Osteoblast (primary cell): ENCODE data around the gene TACR3. TPM values are rescaled to one million over a fixed set of nuclear protein-coding genes. Genes with fewer than 3 reads are reported as not detected.

Source experiments
- DNase-seq: peaks from one replicate; pipeline ENCODE4 v3.0.0; 2011; ENCODE audit warnings: low spot score, mixed read lengths; ENCODE audit not compliant: insufficient read length; ENCODE audit errors: missing footprints
- H2AFZ ChIP-seq: 2 replicates; pipeline ENCODE4 v1.6.0; 2011; ENCODE audit warnings: mild to moderate bottlenecking, low read length
- H3K27ac ChIP-seq: 2 replicates; pipeline ENCODE4 v1.5.1; 2011; ENCODE audit warnings: mild to moderate bottlenecking, low read depth, low read length, moderate library complexity
- H3K27me3 ChIP-seq: 2 replicates; pipeline ENCODE4 v1.6.0; 2012; ENCODE audit warnings: mild to moderate bottlenecking, control low read depth, inconsistent platforms, low read length, moderate library complexity; ENCODE audit not compliant: insufficient read depth
- H3K36me3 ChIP-seq: 2 replicates; pipeline ENCODE4 v1.5.1; 2011; ENCODE audit warnings: mild to moderate bottlenecking, low read length, control low read depth, moderate library complexity; ENCODE audit not compliant: insufficient read depth
- H3K4me1 ChIP-seq: 2 replicates; pipeline ENCODE4 v1.5.1; 2011; ENCODE audit warnings: mild to moderate bottlenecking, low read length, control low read depth, moderate library complexity; ENCODE audit not compliant: insufficient read depth
- H3K4me2 ChIP-seq: 2 replicates; pipeline ENCODE4 v1.6.0; 2011; ENCODE audit warnings: mild to moderate bottlenecking, low read length; ENCODE audit not compliant: insufficient read depth
- H3K4me3 ChIP-seq: fragments of 200-600 bp; sonication (generic); 3 replicates; pipeline ENCODE4 v1.5.1; 2012; ENCODE audit warnings: mild to moderate bottlenecking, low read length, inconsistent platforms; ENCODE audit not compliant: insufficient read depth
- H3K79me2 ChIP-seq: 2 replicates; pipeline ENCODE4 v1.6.0; 2012; ENCODE audit warnings: mild to moderate bottlenecking, low read length, control low read depth, inconsistent platforms; ENCODE audit not compliant: insufficient read depth
- H3K9me3 ChIP-seq: 2 replicates; pipeline ENCODE4 v1.5.1; 2011; ENCODE audit warnings: low read depth, low read length, control low read depth
- H4K20me1 ChIP-seq: 2 replicates; pipeline ENCODE4 v1.6.0; 2012; ENCODE audit warnings: mild to moderate bottlenecking, low read length, control low read depth; ENCODE audit not compliant: insufficient read depth
- total RNA-seq: library from RNA; depleted of rRNA; stranded (reverse); fragments of >200 nt; gene quantifications from 2 replicates; pipeline ENCODE4 v1.2.3, GENCODE V29; 2012
- TF ChIP-seq, protein P1 (sequence below): IDR thresholded peaks from 2 replicates; pipeline ENCODE4 v1.5.1; 2011; ENCODE audit warnings: mild to moderate bottlenecking, low read depth, low read length, moderate library complexity; ENCODE audit errors: extremely low read depth

The TACR3 gene
- total RNA-seq, 1 donor: not detected

DNA sequence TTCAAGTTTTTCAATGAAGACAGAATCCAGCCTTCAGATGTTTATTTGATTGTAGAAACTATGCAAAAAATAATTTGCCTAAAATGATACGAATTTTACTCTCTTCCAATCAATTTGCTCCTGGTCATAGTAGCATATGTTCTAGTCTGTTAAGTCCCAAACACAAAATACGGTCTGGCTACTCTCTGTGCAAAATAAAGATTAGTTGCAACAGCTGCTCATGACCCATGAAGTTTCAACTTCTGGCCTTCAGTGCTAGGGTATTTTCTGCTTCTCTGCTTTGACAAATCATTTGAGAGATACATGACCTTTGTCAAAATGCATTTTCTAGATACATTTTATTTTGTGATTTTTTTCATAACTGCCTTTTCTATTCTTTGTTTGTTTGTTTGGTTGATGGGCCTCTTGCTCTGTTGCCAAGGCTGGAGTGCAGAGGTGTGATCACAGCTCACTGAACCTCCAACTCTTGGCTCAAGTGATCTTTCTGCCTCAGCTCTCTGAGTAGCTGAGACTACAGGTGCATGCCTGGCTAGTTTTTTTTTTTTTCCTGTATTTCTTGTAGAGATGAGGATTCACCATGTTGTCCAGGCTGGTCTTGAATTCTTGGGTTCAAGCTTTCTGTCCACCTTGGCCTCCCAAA, 55.2 kb downstream of the TACR3 start:
- no peak overlapping the region for H3K4me3 ChIP-seq

DNA sequence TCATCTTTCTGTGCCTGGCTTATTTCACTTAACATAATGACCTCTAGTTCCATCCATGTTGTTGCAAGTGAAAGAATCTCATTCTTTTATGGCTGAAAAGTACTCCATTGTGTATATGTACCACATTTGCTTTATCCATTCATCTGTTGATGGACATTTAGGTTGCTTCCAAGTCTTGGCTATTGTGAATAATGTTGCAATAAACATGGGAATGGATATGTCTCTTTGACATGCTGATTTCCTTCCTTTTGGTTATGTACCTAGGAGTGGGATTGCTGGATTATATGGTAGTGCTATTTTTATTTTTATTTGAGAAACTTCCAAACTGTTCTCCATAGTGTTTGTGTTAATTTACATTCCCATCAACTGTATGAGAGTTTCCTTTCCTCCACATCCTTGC, 71.2 kb downstream of the TACR3 start:
- no peaks in the 10 kb centered on the region for H3K4me1 ChIP-seq
- no peaks in the 10 kb centered on the region for H3K36me3 ChIP-seq
- H4K20me1 ChIP-seq: no peaks in the 10 kb centered on the region
- TF ChIP-seq, protein P1, sequence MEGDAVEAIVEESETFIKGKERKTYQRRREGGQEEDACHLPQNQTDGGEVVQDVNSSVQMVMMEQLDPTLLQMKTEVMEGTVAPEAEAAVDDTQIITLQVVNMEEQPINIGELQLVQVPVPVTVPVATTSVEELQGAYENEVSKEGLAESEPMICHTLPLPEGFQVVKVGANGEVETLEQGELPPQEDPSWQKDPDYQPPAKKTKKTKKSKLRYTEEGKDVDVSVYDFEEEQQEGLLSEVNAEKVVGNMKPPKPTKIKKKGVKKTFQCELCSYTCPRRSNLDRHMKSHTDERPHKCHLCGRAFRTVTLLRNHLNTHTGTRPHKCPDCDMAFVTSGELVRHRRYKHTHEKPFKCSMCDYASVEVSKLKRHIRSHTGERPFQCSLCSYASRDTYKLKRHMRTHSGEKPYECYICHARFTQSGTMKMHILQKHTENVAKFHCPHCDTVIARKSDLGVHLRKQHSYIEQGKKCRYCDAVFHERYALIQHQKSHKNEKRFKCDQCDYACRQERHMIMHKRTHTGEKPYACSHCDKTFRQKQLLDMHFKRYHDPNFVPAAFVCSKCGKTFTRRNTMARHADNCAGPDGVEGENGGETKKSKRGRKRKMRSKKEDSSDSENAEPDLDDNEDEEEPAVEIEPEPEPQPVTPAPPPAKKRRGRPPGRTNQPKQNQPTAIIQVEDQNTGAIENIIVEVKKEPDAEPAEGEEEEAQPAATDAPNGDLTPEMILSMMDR: no peak
- H3K9me3 ChIP-seq: no peaks in the 10 kb centered on the region
- no peak overlapping the region for H3K4me2 ChIP-seq
- H2AFZ ChIP-seq: no peak overlapping the region
- no peak overlapping the region for H3K4me3 ChIP-seq
- H3K79me2 ChIP-seq: no peaks in the 10 kb centered on the region
- H3K27me3 ChIP-seq: no peaks in the 10 kb centered on the region
- no peak overlapping the region for H3K27ac ChIP-seq
- no peak for DNase-seq

More for the DNA sequence above, 55.2 kb downstream of the TACR3 start:
- H3K4me2 ChIP-seq: no peak overlapping the region
- H3K4me1 ChIP-seq: no peaks in the 10 kb centered on the region
- H3K9me3 ChIP-seq: no peaks in the 10 kb centered on the region
- no peaks in the 10 kb centered on the region for H3K36me3 ChIP-seq
- TF ChIP-seq, protein P1: no peak
- no peaks in the 10 kb centered on the region for H4K20me1 ChIP-seq
- no peak overlapping the region for H2AFZ ChIP-seq
- H3K27ac ChIP-seq: no peak overlapping the region
- no peaks in the 10 kb centered on the region for H3K27me3 ChIP-seq
- DNase-seq: no peak
- no peaks in the 10 kb centered on the region for H3K79me2 ChIP-seq

DNA sequence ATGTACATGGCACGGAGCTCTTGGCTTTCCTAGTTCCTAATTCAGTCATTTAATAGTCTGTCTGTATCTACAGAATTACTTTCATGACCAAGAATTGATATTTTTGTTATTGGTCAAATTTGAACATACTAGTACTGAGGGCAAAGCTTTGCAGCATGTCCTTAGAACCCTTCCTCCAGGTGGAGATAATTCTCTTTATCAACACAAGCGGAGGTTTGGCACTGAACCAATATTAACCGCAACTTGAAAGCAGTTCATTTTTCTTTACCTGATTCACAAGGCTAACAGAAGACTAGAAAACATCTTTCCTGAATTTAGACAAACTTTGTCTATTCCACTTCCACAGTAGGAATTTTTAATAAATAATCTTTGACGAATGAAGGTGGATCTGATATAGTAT, 73.8 kb downstream of the TACR3 start:
- no peak for DNase-seq
- H2AFZ ChIP-seq: no peak overlapping the region
- H3K27me3 ChIP-seq: no peaks in the 10 kb centered on the region
- H3K9me3 ChIP-seq: no peaks in the 10 kb centered on the region
- H3K27ac ChIP-seq: no peak overlapping the region
- H3K4me2 ChIP-seq: no peak overlapping the region
- H4K20me1 ChIP-seq: no peaks in the 10 kb centered on the region
- no peak overlapping the region for H3K4me3 ChIP-seq
- no peaks in the 10 kb centered on the region for H3K79me2 ChIP-seq
- H3K4me1 ChIP-seq: no peaks in the 10 kb centered on the region
- TF ChIP-seq, protein P1: no peak
- H3K36me3 ChIP-seq: no peaks in the 10 kb centered on the region

DNA sequence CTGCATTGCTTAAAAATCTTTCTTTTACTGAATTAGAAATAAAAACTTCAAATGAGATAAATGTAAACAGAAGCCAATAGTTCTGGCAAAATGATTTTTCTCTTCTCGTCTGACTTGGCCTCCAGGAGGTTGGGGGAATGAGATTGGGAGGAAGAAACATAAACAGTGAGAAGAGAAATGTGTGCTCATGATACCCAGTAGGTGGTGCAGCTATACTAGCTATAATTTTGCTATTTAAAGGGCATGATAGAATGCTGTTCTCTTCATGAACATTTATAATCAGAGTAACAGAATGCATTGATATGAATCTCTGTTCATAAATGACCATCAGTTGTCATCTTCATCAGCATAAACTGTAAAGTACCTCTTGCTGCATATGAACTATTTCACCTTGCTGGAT, 85.5 kb downstream of the TACR3 start:
- Histone ChIP-seq H3K4me2 (no peak overlapping the region), H3K4me1 (no peaks in the 10 kb centered on the region), H3K36me3 (no peaks in the 10 kb centered on the region), H3K27me3 (no peaks in the 10 kb centered on the region), H3K27ac (no peak overlapping the region), H3K9me3 (no peaks in the 10 kb centered on the region), H2AFZ (no peak overlapping the region), H3K79me2 (no peaks in the 10 kb centered on the region), H3K4me3 (no peak overlapping the region), H4K20me1 (no peaks in the 10 kb centered on the region)
- no peak for DNase-seq
- TF ChIP-seq, protein P1: no peak
